Smooth muscle cell (in vitro differentiated cells): ENCODE data around the gene STRBP. TPM values are rescaled to one million over a fixed set of nuclear protein-coding genes. Genes with fewer than 3 reads are reported as not detected.

Source experiments
- DNase-seq: peaks from one replicate; lab custom pipeline; 2025; ENCODE audit not compliant: unreplicated experiment; lab: John Stamatoyannopoulos, UW
- H2AFZ ChIP-seq: fragments of 200-600 bp; sonication (generic); 2 replicates; pipeline ENCODE4 v1.6.0; 2016; ENCODE audit warnings: antibody characterized with exemption, low read depth, mild to moderate bottlenecking
- H3F3A ChIP-seq: fragments of 200-600 bp; sonication (generic); 2 replicates; pipeline ENCODE4 v1.6.0; 2017; ENCODE audit warnings: antibody characterized with exemption, low read depth
- H3K27ac ChIP-seq: fragments of 200-600 bp; sonication (generic); 2 replicates; pipeline ENCODE4 v1.5.1; 2016; ENCODE audit warnings: low read depth, mild to moderate bottlenecking
- H3K27me3 ChIP-seq: fragments of 200-600 bp; sonication (generic); 2 replicates; pipeline ENCODE4 v1.6.1; 2016; ENCODE audit warnings: low read depth, mild to moderate bottlenecking
- H3K36me3 ChIP-seq: fragments of 200-600 bp; sonication (generic); 2 replicates; pipeline ENCODE4 v1.5.1; 2016; ENCODE audit warnings: low read depth
- H3K4me1 ChIP-seq: fragments of 200-600 bp; sonication (generic); 2 replicates; pipeline ENCODE4 v1.5.1; 2016; ENCODE audit warnings: low read depth
- H3K4me2 ChIP-seq: fragments of 200-600 bp; sonication (generic); 2 replicates; pipeline ENCODE4 v1.6.0; 2016; ENCODE audit warnings: mild to moderate bottlenecking
- H3K4me3 ChIP-seq: fragments of 200-600 bp; sonication (generic); 2 replicates; pipeline ENCODE4 v1.5.1; 2016; ENCODE audit warnings: mild to moderate bottlenecking
- H3K79me2 ChIP-seq: fragments of 200-600 bp; sonication (generic); 2 replicates; pipeline ENCODE4 v1.6.0; 2016; ENCODE audit warnings: low read depth, mild to moderate bottlenecking
- H3K9ac ChIP-seq: fragments of 200-600 bp; sonication (generic); 2 replicates; pipeline ENCODE4 v1.6.0; 2016; ENCODE audit warnings: low read depth
- H3K9me3 ChIP-seq: fragments of 200-600 bp; sonication (generic); replicated peaks from 2 replicates; pipeline ENCODE4 v1.5.1; 2016; ENCODE audit warnings: low read depth
- H4K20me1 ChIP-seq: fragments of 200-600 bp; sonication (generic); 2 replicates; pipeline ENCODE4 v1.6.0; 2016; ENCODE audit warnings: low read depth
- CTCF ChIP-seq: fragments of 200-600 bp; sonication (generic); IDR thresholded peaks from 2 replicates; pipeline ENCODE4 v1.5.1; 2017; ENCODE audit warnings: borderline replicate concordance, mild to moderate bottlenecking, antibody characterized with exemption; ENCODE audit not compliant: insufficient read depth, poor library complexity, severe bottlenecking
- WGBS: methylation state at CpG from one replicate; pipeline ENCODE4 v1.1.7; 2016; ENCODE audit warnings: low lambda C conversion rate; 5-methylcytosine and 5-hydroxymethylcytosine counted together
- polyA plus RNA-seq: library from polyadenylated mRNA; unstranded; fragments of >200 nt; fragmentation: Nextera tagmentation; extraction: Ambion mirVana; gene quantifications from 2 replicates; pipeline ENCODE4 v1.2.1, GENCODE V29; 2016
- total RNA-seq: library from RNA; depleted of rRNA; stranded (reverse); fragments of >200 nt; gene quantifications from 2 replicates; pipeline ENCODE4 v1.2.3, GENCODE V29; 2014

The STRBP gene
- total and polyA plus RNA-seq, 2 experiments from 2014 or later, result 6.6 to 11.9 TPM

GRCh38 chr9:123167474-123167873, 100.9 kb downstream of the STRBP start:
- Histone ChIP-seq H3F3A (no peaks in the 10 kb centered on the region), H3K9ac (no peak overlapping the region), H3K36me3 (no peaks in the 10 kb centered on the region), H4K20me1 (no peaks in the 10 kb centered on the region), H3K9me3 (no peaks in the 10 kb centered on the region), H3K79me2 (no peaks in the 10 kb centered on the region), H2AFZ (no peak overlapping the region), H3K4me3 (no peak overlapping the region), H3K27me3 (no peaks in the 10 kb centered on the region), H3K4me2 (no peak overlapping the region), H3K4me1 (no peaks in the 10 kb centered on the region), H3K27ac (no peak overlapping the region)
- 67% methylated on average over 1 of the region's 1 CpG for WGBS
- no peak for DNase-seq
- TF ChIP-seq CTCF, result no peak

GRCh38 chr9:123165813-123166212, 102.6 kb downstream of the STRBP start:
- H3K79me2 ChIP-seq, result no peaks in the 10 kb centered on the region
- no peaks in the 10 kb centered on the region for H3F3A ChIP-seq
- no peaks in the 10 kb centered on the region for H3K9me3 ChIP-seq
- H3K4me3 ChIP-seq, result no peak overlapping the region
- no peaks in the 10 kb centered on the region for H3K4me1 ChIP-seq
- no peak for DNase-seq
- TF ChIP-seq CTCF, result no peak
- no peaks in the 10 kb centered on the region for H4K20me1 ChIP-seq
- no peak overlapping the region for H2AFZ ChIP-seq
- 91% methylated on average over 1 of the region's 1 CpG for WGBS
- no peak overlapping the region for H3K4me2 ChIP-seq
- H3K27me3 ChIP-seq, result no peaks in the 10 kb centered on the region
- H3K36me3 ChIP-seq, result no peaks in the 10 kb centered on the region
- H3K27ac ChIP-seq, result no peak overlapping the region
- no peak overlapping the region for H3K9ac ChIP-seq

- Histone ChIP-seq H3K4me2 (no peak overlapping the region), H3K9ac (no peak overlapping the region), H3K4me3 (no peak overlapping the region), H3K79me2 (no peaks in the 10 kb centered on the region), H3K27me3 (no peaks in the 10 kb centered on the region), H2AFZ (no peak overlapping the region), H3K4me1 (no peaks in the 10 kb centered on the region), H3F3A (no peaks in the 10 kb centered on the region), H3K27ac (no peak overlapping the region), H3K36me3 (no peaks in the 10 kb centered on the region), H4K20me1 (no peaks in the 10 kb centered on the region), H3K9me3 (no peaks in the 10 kb centered on the region)
- TF ChIP-seq CTCF, result no peak
- no peak for DNase-seq
- WGBS, result 91% methylated on average over 2 of the region's 2 CpGs
Observed at GRCh38 chr9:123164285-123164684, 104.1 kb downstream of the STRBP start.

GRCh38 chr9:123162791-123163345, 105.5 kb downstream of the STRBP start:
- Histone ChIP-seq H3K27me3 (no peaks in the 10 kb centered on the region), H4K20me1 (no peaks in the 10 kb centered on the region), H3K4me1 (no peaks in the 10 kb centered on the region), H3K79me2 (no peaks in the 10 kb centered on the region), H3K36me3 (no peaks in the 10 kb centered on the region), H3K4me3 (no peak overlapping the region), H3K4me2 (peak overlapping the region; percentile 8), H3F3A (no peaks in the 10 kb centered on the region), H3K9me3 (no peaks in the 10 kb centered on the region), H3K9ac (no peak overlapping the region), H3K27ac (no peak overlapping the region), H2AFZ (no peak overlapping the region)
- DNase-seq, result no peak
- 33% methylated on average over 2 of the region's 2 CpGs for WGBS
- no peak for TF ChIP-seq CTCF
